Amniotic stem cell (primary cell): ENCODE results near the gene NDUFS6.

Source experiments
- DNase-seq: peaks from one replicate; lab custom pipeline; 2025; lab: John Stamatoyannopoulos, UW

NDUFS6 gene

GRCh38 chr5:1801222-1801966, at the start of gene NDUFS6:
Gene NDUFS6 (plus strand): TSS chr5:1801407. CDS start chr5:1801418, 11 bp downstream.
- no peak for DNase-seq

- no peak for DNase-seq
Observed at GRCh38 chr5:1751864-1752822, 49.1 kb upstream of the NDUFS6 start.

GRCh38 chr5:1752881-1753280, 48.3 kb upstream of the NDUFS6 start:
- no peak for DNase-seq

- DNase-seq, result no peak
Observed at GRCh38 chr5:1753490-1753889, 47.7 kb upstream of the NDUFS6 start.

- no peak for DNase-seq
Observed at GRCh38 chr5:1754531-1755220, 46.5 kb upstream of the NDUFS6 start.

- no peak for DNase-seq
Observed at GRCh38 chr5:1755321-1755949, 45.8 kb upstream of the NDUFS6 start.

- DNase-seq, result no peak
Observed at GRCh38 chr5:1756481-1756880, 44.7 kb upstream of the NDUFS6 start.

- DNase-seq, result no peak
Observed at GRCh38 chr5:1757511-1757910, 43.7 kb upstream of the NDUFS6 start.

GRCh38 chr5:1758574-1758973, 42.6 kb upstream of the NDUFS6 start:
- no peak for DNase-seq

- no peak for DNase-seq
Observed at GRCh38 chr5:1759378-1759970, 41.7 kb upstream of the NDUFS6 start.

GRCh38 chr5:1760231-1760630, 41.0 kb upstream of the NDUFS6 start:
- DNase-seq, result no peak

GRCh38 chr5:1760656-1761452, 40.4 kb upstream of the NDUFS6 start:
- no peak for DNase-seq

GRCh38 chr5:1761453-1761755, 39.8 kb upstream of the NDUFS6 start:
- DNase-seq, result no peak

GRCh38 chr5:1762121-1762882, 38.9 kb upstream of the NDUFS6 start:
- DNase-seq, result no peak

- DNase-seq, result no peak
Observed at GRCh38 chr5:1762883-1763547, 38.2 kb upstream of the NDUFS6 start.

GRCh38 chr5:1763548-1763911, 37.7 kb upstream of the NDUFS6 start:
- peak; percentile 9 for DNase-seq

- no peak for DNase-seq
Observed at GRCh38 chr5:1763960-1764605, 37.1 kb upstream of the NDUFS6 start.

- no peak for DNase-seq
Observed at GRCh38 chr5:1764606-1764960, 36.6 kb upstream of the NDUFS6 start.
